Ascending aorta (tissue), 2 donors: Measurements from ENCODE around the gene SCNN1G. TPM values are rescaled to one million over a fixed set of nuclear protein-coding genes. Genes with fewer than 3 reads are reported as not detected.

Experiments used
- DNase-seq, 2 donors: peaks; one replicate each; pipeline ENCODE4 v3.0.0-alpha.2; 2019; ENCODE audit warnings: low spot score in 2 of 2
- H3K27ac ChIP-seq, 2 donors: fragments of 200-600 bp; sonication (generic); one replicate each; pipeline ENCODE4 v1.5.1; 2016 to 2017; ENCODE audit warnings: mild to moderate bottlenecking in 1 of 2
- H3K27me3 ChIP-seq: fragments of 200-600 bp; sonication (generic); one replicate; pipeline ENCODE4 v1.5.1; 2017
- H3K36me3 ChIP-seq, 2 donors: fragments of 200-600 bp; sonication (generic); one replicate each; pipeline ENCODE4 v1.5.1; 2016
- H3K4me1 ChIP-seq, 2 donors: fragments of 200-600 bp; sonication (generic); one replicate each; pipeline ENCODE4 v1.5.1; 2016 to 2017; ENCODE audit warnings: mild to moderate bottlenecking in 1 of 2
- H3K4me3 ChIP-seq, 2 donors: fragments of 200-600 bp; sonication (generic); one replicate each; pipeline ENCODE4 v1.5.1; 2016 to 2017; ENCODE audit warnings: mild to moderate bottlenecking in 1 of 2
- H3K9me3 ChIP-seq, 2 donors: fragments of 200-600 bp; sonication (generic); one replicate each; pipeline ENCODE4 v1.5.1; 2016
- CTCF ChIP-seq, 3 experiments: fragments of 200-600 bp in 2 of 3; fragments of 450-650 bp in 1 of 3; sonication (generic) in 2 of 3; IDR thresholded peaks; one replicate each; pipeline ENCODE4 v1.5.1; 2016 to 2019; ENCODE audit warnings: antibody characterized with exemption in 3 of 3, mild to moderate bottlenecking in 1 of 3, moderate library complexity in 1 of 3
- intact Hi-C: fragments of 100-400 bp; cut with DNase I; formaldehyde crosslinking; loops from one replicate; pipeline ENCODE4 v1.15.1; 2023
- total RNA-seq: library from RNA; depleted of rRNA; stranded (reverse); fragments of >200 nt; gene quantifications from one replicate; pipeline ENCODE4 v1.1.0, GENCODE V29; 2016

Gene SCNN1G
- total RNA-seq, 1 donor from 2014 or later = not detected

GRCh38 chr16:23227529-23227928 is 45.0 kb downstream of the SCNN1G start:
- intact Hi-C loops = no loop called here
- TF ChIP-seq CTCF (IDR thresholded peaks at IDR 0.05) = no peak
- Histone ChIP-seq H3K27ac (no peak overlapping the region), H3K27me3 (no peaks in the 10 kb centered on the region), H3K36me3 (no peaks in the 10 kb centered on the region), H3K4me3 (no peak overlapping the region), H3K4me1 (no peaks in the 10 kb centered on the region), H3K9me3 (no peaks in the 10 kb centered on the region)
- DNase-seq = no peak

- DNase-seq = no peak
- Histone ChIP-seq H3K27me3 (no peaks in the 10 kb centered on the region), H3K9me3 (no peaks in the 10 kb centered on the region), H3K27ac (no peak overlapping the region), H3K36me3 (no peaks in the 10 kb centered on the region), H3K4me3 (no peak overlapping the region), H3K4me1 (no peaks in the 10 kb centered on the region)
- intact Hi-C loops = no loop called here
- no peak for TF ChIP-seq CTCF (IDR thresholded peaks at IDR 0.05)
Observed at GRCh38 chr16:23229714-23230113, 47.2 kb downstream of the SCNN1G start.

- H3K4me1 ChIP-seq = no peaks in the 10 kb centered on the region
- H3K27ac ChIP-seq = no peak overlapping the region
- no peak for DNase-seq
- H3K4me3 ChIP-seq = no peak overlapping the region
- no peaks in the 10 kb centered on the region for H3K36me3 ChIP-seq
- intact Hi-C loops = no loop called here
- TF ChIP-seq CTCF (IDR thresholded peaks at IDR 0.05) = no peak
- H3K9me3 ChIP-seq = no peaks in the 10 kb centered on the region
- H3K27me3 ChIP-seq = no peaks in the 10 kb centered on the region
Observed at GRCh38 chr16:23232806-23233205, 50.3 kb downstream of the SCNN1G start.

GRCh38 chr16:23235176-23235575 is 52.6 kb downstream of the SCNN1G start:
- Histone ChIP-seq H3K27me3 (no peaks in the 10 kb centered on the region), H3K4me1 (no peaks in the 10 kb centered on the region), H3K27ac (no peak overlapping the region), H3K9me3 (no peaks in the 10 kb centered on the region), H3K36me3 (no peaks in the 10 kb centered on the region), H3K4me3 (no peak overlapping the region)
- no peak for TF ChIP-seq CTCF (IDR thresholded peaks at IDR 0.05)
- DNase-seq = no peak
- intact Hi-C loops = loop anchor here (5.0 kb wide), 1 partner anchor 48 kb away; no protein-coding TSS in a partner anchor

- no peaks in the 10 kb centered on the region for H3K36me3 ChIP-seq
- no peak overlapping the region for H3K4me3 ChIP-seq
- intact Hi-C loops = loop anchor here (5.0 kb wide), 1 partner anchor 50 kb away; no protein-coding TSS in a partner anchor
- H3K27me3 ChIP-seq = no peaks in the 10 kb centered on the region
- H3K9me3 ChIP-seq = no peaks in the 10 kb centered on the region
- no peaks in the 10 kb centered on the region for H3K4me1 ChIP-seq
- DNase-seq = no peak
- TF ChIP-seq CTCF (IDR thresholded peaks at IDR 0.05) = no peak
- H3K27ac ChIP-seq = no peak overlapping the region
Observed at GRCh38 chr16:23236983-23237382, 54.4 kb downstream of the SCNN1G start.

- Histone ChIP-seq H3K27ac (no peak overlapping the region), H3K4me3 (no peak overlapping the region), H3K36me3 (no peaks in the 10 kb centered on the region), H3K4me1 (peaks cover 3 to 10% of the 10 kb centered on the region in 2 donors), H3K9me3 (no peaks in the 10 kb centered on the region), H3K27me3 (no peaks in the 10 kb centered on the region)
- DNase-seq = no peak
- intact Hi-C loops = loop anchor here (10.0 kb wide), 1 partner anchor 184 kb away; no protein-coding TSS in a partner anchor
- TF ChIP-seq CTCF (IDR thresholded peaks at IDR 0.05) = no peak
Observed at GRCh38 chr16:23240994-23241393, 58.4 kb downstream of the SCNN1G start.
